Esophagus squamous epithelium (tissue), 5 donors: ENCODE measurements around the gene USP2. TPM values are rescaled to one million over a fixed set of nuclear protein-coding genes. Genes with fewer than 3 reads are reported as not detected.
A peak's percentile ranks its signal among the peaks of the same experiment; 100 is the strongest.

Source experiments
- DNase-seq: peaks from one replicate; lab custom pipeline; 2025; lab: John Stamatoyannopoulos, UW
- H3K27ac ChIP-seq, 4 donors: fragments of 200-600 bp; sonication (generic); one replicate each; pipeline ENCODE4 v1.5.1; 2016 to 2019; ENCODE audit warnings: mild to moderate bottlenecking in 1 of 4
- H3K27me3 ChIP-seq, 4 donors: fragments of 200-600 bp; sonication (generic); 1 replicate in 3 of 4; 2 replicates in 1 of 4; pipeline versions ENCODE4 v1.5.1 to v1.6.0; 2017 to 2021; ENCODE audit warnings: antibody characterized with exemption in 1 of 4
- H3K36me3 ChIP-seq, 3 donors: fragments of 200-600 bp; sonication (generic); one replicate each; pipeline ENCODE4 v1.5.1; 2016 to 2019
- H3K4me1 ChIP-seq, 3 donors: fragments of 200-600 bp; sonication (generic); one replicate each; pipeline ENCODE4 v1.5.1; 2017 to 2019
- H3K4me3 ChIP-seq, 4 donors: fragments of 200-600 bp; sonication (generic); 1 replicate in 3 of 4; 2 replicates in 1 of 4; pipeline ENCODE4 v1.5.1; 2016 to 2019; ENCODE audit warnings: mild to moderate bottlenecking in 2 of 4, moderate library complexity in 1 of 4
- H3K9me3 ChIP-seq, 3 donors: fragments of 200-600 bp; sonication (generic); one replicate each; pipeline ENCODE4 v1.5.1; 2016 to 2019
- CTCF ChIP-seq, 6 experiments: fragments of 450-650 bp in 4 of 6; fragments of 200-600 bp in 2 of 6; sonication (generic) in 2 of 6; IDR thresholded peaks; one replicate each; pipeline ENCODE4 v1.5.1; 2016 to 2019; ENCODE audit warnings: antibody characterized with exemption in 6 of 6, mild to moderate bottlenecking in 4 of 6, moderate library complexity in 4 of 6
- POLR2A ChIP-seq, 4 donors: fragments of 450-650 bp; IDR thresholded peaks; one replicate each; pipeline ENCODE4 v1.6.1; 2017; ENCODE audit warnings: antibody characterized with exemption in 4 of 4, mild to moderate bottlenecking in 4 of 4, moderate library complexity in 3 of 4
- WGBS, 2 donors: methylation state at CpG; one replicate each; pipeline ENCODE4 v1.1.5; 2018; 5-methylcytosine and 5-hydroxymethylcytosine counted together
- intact Hi-C: fragments of 100-400 bp; cut with DNase I; formaldehyde crosslinking; loops from one replicate; pipeline ENCODE4 v1.15.0; 2022
- total RNA-seq, 4 donors: library from RNA; depleted of rRNA; stranded (reverse); fragments of >200 nt; gene quantifications; one replicate each; pipeline ENCODE4 v1.1.0, GENCODE V29; 2016
- donor health status: DM: yes; HTN: yes; CAD: no.

USP2 gene
- total RNA-seq, 4 donors from 2014 or later, result 1.9 to 9.6 (median 4.8) TPM

- H3K4me3 ChIP-seq, result peak within 1 kb of the TSS; percentile 36 to 74 (median 60)
- H3K27ac ChIP-seq, result peak within 1 kb of the TSS; percentile 74 to 92 (median 90)
- H3K36me3 ChIP-seq, result peaks cover 0 to 17% (median 0%) of the 10 kb centered on the region in 3 donors
- no peak for DNase-seq
- TF ChIP-seq POLR2A (IDR thresholded peaks at IDR 0.05), result peak in 1 of 4 donors; percentile 25
- TF ChIP-seq CTCF (IDR thresholded peaks at IDR 0.05), result no peak
- H3K27me3 ChIP-seq, result peaks cover 0 to 43% (median 0%) of the 10 kb centered on the region in 4 donors
- 10 to 12% methylated on average over 11 to 13 of the region's 53 CpGs for WGBS, 2 donors
- H3K9me3 ChIP-seq, result no peaks in the 10 kb centered on the region
- H3K4me1 ChIP-seq, result peaks cover 35 to 66% (median 44%) of the 10 kb centered on the region in 3 donors
- intact Hi-C loops, result no loop called here
Observed at GRCh38 chr11:119340335-119341221, 40.9 kb downstream of the USP2 start, which contains the start of gene C1QTNF5. TSS of gene C1QTNF5 (minus strand) at chr11:119340883. CDS start at chr11:119340397, 486 bp downstream.

- Histone ChIP-seq H3K27ac (peak overlapping the region; percentile 74 to 92 (median 90)), H3K4me1 (peaks cover 42 to 74% (median 51%) of the 10 kb centered on the region in 3 donors), H3K9me3 (no peaks in the 10 kb centered on the region), H3K27me3 (peaks cover 0 to 43% (median 0%) of the 10 kb centered on the region in 4 donors), H3K4me3 (peak overlapping the region; percentile 36 to 74 (median 60)), H3K36me3 (peaks cover 0 to 18% (median 0%) of the 10 kb centered on the region in 3 donors)
- WGBS, 2 donors, result 9 to 47% methylated on average over 6 to 12 of the region's 86 CpGs
- peak; percentile 69 to 85 (median 81) for TF ChIP-seq CTCF (IDR thresholded peaks at IDR 0.05)
- peak in 1 of 4 donors; percentile 40 for TF ChIP-seq POLR2A (IDR thresholded peaks at IDR 0.05)
- intact Hi-C loops, result no loop called here
- DNase-seq, result no peak
Observed at GRCh38 chr11:119339589-119340334, 41.7 kb downstream of the USP2 start.

GRCh38 chr11:119338965-119339588 is 42.4 kb downstream of the USP2 start:
- WGBS, 2 donors, result 43 to 77% methylated on average over 3 to 6 of the region's 11 CpGs
- H3K27me3 ChIP-seq, result peaks cover 0 to 43% (median 0%) of the 10 kb centered on the region in 4 donors
- DNase-seq, result no peak
- H3K36me3 ChIP-seq, result peaks cover 0 to 18% (median 0%) of the 10 kb centered on the region in 3 donors
- TF ChIP-seq POLR2A (IDR thresholded peaks at IDR 0.05) (no peak), CTCF (IDR thresholded peaks at IDR 0.05) (no peak)
- peaks cover 42 to 76% (median 52%) of the 10 kb centered on the region in 3 donors for H3K4me1 ChIP-seq
- H3K9me3 ChIP-seq, result no peaks in the 10 kb centered on the region
- H3K27ac ChIP-seq, result peak overlapping the region; percentile 74 to 92 (median 90)
- intact Hi-C loops, result no loop called here
- H3K4me3 ChIP-seq, result peak overlapping the region; percentile 36 to 74 (median 60)

GRCh38 chr11:119338318-119338890 is 43.1 kb downstream of the USP2 start:
- Histone ChIP-seq H3K27ac (peak overlapping the region in 3 of 4 donors; percentile 89 to 92 (median 91)), H3K9me3 (no peaks in the 10 kb centered on the region), H3K27me3 (peaks cover 0 to 43% (median 0%) of the 10 kb centered on the region in 4 donors), H3K36me3 (peaks cover 0 to 18% (median 0%) of the 10 kb centered on the region in 3 donors), H3K4me3 (peak overlapping the region in 2 of 4 donors; percentile 63 to 74), H3K4me1 (peaks cover 42 to 83% (median 52%) of the 10 kb centered on the region in 3 donors)
- TF ChIP-seq POLR2A (IDR thresholded peaks at IDR 0.05) (no peak), CTCF (IDR thresholded peaks at IDR 0.05) (peak; percentile 65 to 84 (median 82))
- intact Hi-C loops, result no loop called here
- 13 to 25% methylated on average over 11 to 12 of the region's 17 CpGs for WGBS, 2 donors
- DNase-seq, result no peak
